Occipital lobe (tissue), 2 donors: ENCODE measurements around the gene APC2. TPM values are rescaled to one million over a fixed set of nuclear protein-coding genes. Genes with fewer than 3 reads are reported as not detected.

Experiments
- DNase-seq: peaks from one replicate; lab custom pipeline; 2025; lab: John Stamatoyannopoulos, UW
- total RNA-seq: library from RNA; depleted of rRNA; stranded (reverse); fragments of >200 nt; gene quantifications from one replicate; pipeline ENCODE4 v1.2.3, GENCODE V29; 2014

The APC2 gene
- 141 TPM for total RNA-seq

- peak; percentile 86 for DNase-seq
Observed at GRCh38 chr19:1449467-1450442, at the start of gene APC2. Gene APC2 (plus strand): TSS chr19:1450121. CDS start chr19:1453002, 2,881 bp downstream.

- no peak for DNase-seq
Observed at GRCh38 chr19:1400281-1401137, 49.4 kb upstream of the APC2 start.

GRCh38 chr19:1401138-1401888 lies 48.6 kb upstream of the APC2 start, which contains the start of gene GAMT:
Gene GAMT (minus strand): TSS chr19:1401542. CDS start chr19:1401476, 66 bp downstream.
- DNase-seq = no peak

GRCh38 chr19:1401889-1402217 lies 48.1 kb upstream of the APC2 start:
- no peak for DNase-seq

- no peak for DNase-seq
Observed at GRCh38 chr19:1402411-1403070, 47.4 kb upstream of the APC2 start.

GRCh38 chr19:1406774-1407527 lies 43.0 kb upstream of the APC2 start:
- peak; percentile 96 for DNase-seq

- no peak for DNase-seq
Observed at GRCh38 chr19:1407528-1408299, 42.2 kb upstream of the APC2 start, which contains the start of gene DAZAP1. Gene DAZAP1 (plus strand): TSS chr19:1407586. CDS start chr19:1407774, 188 bp downstream.

- no peak for DNase-seq
Observed at GRCh38 chr19:1408300-1409203, 41.4 kb upstream of the APC2 start.

GRCh38 chr19:1409204-1410005 lies 40.5 kb upstream of the APC2 start:
- DNase-seq = no peak

- DNase-seq = no peak
Observed at GRCh38 chr19:1410136-1410786, 39.7 kb upstream of the APC2 start.

GRCh38 chr19:1410789-1411188 lies 39.1 kb upstream of the APC2 start:
- DNase-seq = no peak

GRCh38 chr19:1411255-1412191 lies 38.4 kb upstream of the APC2 start:
- peak; percentile 86 for DNase-seq

GRCh38 chr19:1412323-1412923 lies 37.5 kb upstream of the APC2 start:
- DNase-seq = no peak

- DNase-seq = no peak
Observed at GRCh38 chr19:1412995-1413800, 36.7 kb upstream of the APC2 start.
